ENCODE results near the gene NEO1.
"Not testable (repeated sequence)": the region's sequence is repeated elsewhere in the genome, so short reads cannot be mapped to it uniquely, and the experiment has no call there.

NEO1 gene

DNA sequence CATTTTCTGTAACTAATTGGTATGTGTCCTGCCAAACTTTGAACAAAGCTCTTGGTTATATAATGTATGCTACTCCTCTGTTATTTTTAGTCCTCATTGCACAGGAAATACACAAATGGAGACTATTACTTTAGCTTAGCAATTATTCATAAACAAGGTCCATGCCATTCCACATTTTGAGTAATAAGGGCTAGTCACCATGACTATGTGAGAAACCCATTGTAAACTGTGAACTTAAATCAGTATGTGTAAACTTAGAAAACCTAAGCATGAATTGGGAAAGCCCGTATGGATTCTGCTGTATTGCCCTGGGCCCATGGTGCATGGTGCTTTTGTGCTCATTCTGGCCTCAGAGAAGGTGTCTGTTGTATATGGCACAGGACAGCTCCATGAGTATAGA, 216.2 kb downstream of the NEO1 start:
- no peak for DNase-seq (ENCODE audit: low read depth)

DNA sequence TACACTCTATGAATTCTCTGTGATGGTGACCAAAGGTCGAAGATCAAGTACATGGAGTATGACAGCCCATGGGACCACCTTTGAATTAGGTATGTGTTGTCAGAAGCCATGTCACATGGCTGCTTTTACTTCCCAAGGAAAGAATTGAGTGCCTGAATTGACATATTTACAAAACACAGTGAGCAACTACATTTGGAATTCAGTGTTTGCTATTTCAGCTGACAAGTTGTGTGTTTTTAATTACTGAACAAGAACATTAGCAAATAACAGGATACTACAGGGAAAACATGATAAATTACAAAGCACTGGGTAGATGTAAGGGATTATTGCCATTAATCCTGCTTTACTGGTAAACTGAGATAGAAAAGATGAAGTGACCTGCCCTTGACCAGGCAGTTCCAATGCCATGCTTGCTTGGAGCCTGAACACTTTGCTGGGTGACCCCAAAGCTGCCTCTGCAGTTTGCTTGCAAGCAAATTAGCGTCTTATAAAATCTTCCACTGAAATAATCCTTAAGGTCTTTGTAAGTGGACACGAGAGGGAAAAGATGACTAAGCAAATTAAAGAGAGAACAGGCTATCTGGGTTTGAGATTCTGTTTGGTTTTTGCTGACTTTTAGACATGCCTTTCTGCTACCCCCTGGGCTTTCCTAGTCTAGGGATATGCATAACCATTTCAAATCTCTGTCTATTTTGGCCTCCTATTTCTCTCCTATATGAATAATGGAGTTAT, 218.3 kb downstream of the NEO1 start:
- DNase-seq (ENCODE audit: low read depth) = no peak

DNA sequence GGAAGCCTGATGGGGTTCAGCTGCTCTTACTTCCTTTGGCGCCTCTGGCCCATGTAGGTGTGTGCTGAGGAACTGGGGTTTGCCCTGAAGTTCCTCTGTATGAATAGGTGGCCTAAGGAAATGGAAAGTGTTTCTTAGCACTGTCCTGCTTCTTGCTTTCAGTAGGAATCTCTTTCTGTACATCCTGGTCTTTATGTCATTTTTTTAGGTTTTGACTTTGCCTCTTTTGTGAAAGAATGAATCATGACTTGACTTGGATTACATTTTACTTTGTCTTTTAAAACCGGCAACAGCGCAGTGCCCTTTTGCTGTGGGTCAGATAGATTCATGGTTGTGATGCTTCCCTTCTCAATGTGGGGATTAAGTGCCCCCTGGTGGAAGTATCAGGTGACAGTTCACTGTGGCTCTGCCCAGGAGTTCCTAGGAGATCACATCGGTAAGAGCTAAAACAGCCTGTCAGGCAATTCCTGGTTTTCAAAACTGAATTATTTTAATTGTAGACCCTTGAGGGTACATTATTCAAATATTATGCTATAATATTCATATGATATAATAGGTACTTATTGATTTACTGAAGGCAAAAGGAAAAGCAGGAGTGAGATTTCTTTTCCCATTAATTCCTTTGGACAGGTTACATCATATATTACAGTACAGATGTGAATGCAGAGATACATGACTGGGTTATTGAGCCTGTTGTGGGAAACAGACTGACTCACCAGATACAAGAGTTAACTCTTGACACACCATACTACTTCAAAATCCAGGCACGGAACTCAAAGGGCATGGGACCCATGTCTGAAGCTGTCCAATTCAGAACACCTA, 221.1 kb downstream of the NEO1 start:
- DNase-seq (ENCODE audit: low read depth) = no peak

DNA sequence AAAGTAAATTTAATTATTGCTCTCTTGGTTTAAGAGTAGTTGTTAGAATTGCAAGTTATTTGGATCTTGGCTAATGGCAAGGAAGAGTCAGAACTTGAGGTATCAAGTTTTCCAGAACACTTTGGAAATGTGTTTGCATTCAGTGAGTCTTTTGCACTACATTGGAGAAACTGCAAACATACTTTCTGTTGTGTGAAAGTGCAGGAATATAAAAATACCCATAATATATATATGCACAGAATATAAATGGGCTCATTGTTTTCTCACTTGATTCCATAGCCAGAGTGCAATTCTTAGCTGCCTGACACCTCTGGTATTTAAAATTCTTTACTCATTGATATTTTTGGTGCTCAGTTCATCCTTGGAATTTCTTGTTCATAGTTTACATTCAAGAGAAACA, 223.6 kb downstream of the NEO1 start:
- DNase-seq (ENCODE audit: low read depth) = no peak

DNA sequence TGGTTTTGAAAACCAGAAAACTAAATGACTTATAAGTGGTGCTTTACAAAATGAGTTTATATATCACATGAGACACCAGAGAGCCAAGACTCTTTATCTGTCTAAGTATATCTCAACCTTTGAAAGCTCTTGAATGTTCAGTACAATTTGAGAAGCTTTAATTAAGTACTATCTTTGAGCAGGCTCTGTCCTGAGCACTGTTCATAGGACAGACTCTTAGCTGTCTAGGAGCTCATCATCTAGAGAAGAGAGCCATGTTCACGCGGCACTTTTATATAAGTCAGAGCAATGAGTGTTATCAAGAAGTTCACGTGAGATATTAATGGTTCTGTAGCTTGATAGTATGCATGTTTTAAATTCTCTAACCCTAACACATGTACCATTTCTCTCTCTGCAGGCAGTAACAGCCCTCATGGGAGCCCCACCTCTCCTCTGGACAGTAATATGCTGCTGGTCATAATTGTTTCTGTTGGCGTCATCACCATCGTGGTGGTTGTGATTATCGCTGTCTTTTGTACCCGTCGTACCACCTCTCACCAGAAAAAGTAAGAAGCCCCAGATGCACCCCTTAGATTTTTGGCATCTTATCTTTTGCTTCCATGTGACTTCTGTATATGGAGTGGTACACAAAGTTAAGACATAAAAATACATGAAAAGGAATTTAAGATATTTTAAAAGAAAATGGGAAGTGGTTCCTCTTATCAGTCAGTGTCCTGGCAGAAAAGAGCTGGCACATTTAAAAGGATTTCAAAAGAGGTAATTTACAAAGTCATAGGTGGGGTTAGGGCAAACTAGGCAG, 230.5 kb downstream of the NEO1 start:
- DNase-seq (ENCODE audit: low read depth) = no peak

DNA sequence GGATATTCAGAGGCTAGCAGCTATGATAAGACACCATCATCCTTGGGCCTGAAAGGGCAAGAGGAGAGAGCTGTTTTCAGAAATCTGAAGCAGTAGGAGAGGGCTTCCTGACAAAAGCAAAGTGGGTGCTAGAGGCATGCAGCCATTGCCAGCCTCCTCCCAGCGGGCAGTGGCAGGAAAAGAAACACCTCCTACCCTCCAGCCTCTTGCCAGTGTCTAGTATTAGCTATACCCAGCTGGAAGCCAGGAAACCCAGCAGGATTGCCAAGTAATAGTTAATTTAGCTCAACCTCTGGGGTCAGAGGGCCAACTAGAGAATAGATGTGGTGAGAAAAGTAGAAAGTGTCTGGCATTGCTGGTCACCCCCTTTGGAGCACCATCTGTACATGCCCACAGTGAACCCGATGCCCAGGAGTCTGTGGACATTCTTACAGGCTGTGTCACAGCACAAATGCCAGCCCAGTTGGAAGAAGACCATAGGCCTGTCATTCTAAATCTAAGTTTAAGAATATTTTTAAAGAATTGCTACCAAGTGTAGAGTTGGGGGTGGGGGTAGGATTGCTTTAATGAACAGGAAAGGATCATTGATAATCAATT, 231.2 kb downstream of the NEO1 start:
- no peak for DNase-seq (ENCODE audit: low read depth)

DNA sequence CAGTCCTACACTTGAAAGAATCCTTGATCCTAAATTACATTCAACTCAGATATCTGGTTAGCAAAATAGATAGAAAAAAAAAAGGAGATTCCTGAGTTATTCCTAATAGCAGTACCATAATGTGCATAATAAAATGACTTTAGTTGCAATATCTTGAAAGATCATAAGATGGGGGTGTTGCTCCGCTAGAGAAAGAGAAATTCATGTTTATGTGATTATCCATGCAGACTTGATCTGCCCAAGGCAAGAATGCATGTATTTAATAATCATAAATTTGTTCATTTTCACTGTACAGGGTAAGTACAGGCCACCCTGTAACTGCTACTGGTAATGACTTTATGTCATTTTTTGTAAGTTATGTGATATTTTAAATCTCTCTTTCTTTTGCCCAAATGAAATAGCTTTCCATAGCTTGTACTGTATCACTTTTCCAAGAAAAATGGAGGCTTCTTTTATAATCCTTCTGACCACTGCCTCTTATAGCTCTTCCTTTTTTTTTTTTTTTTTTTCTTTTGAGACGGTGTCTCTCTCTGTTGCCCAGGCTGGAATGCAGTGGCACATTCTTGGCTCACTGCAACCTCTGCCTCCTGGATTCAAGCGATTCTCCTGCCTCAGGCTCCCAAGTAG, 231.9 kb downstream of the NEO1 start:
- no peak for DNase-seq (ENCODE audit: low read depth)

DNA sequence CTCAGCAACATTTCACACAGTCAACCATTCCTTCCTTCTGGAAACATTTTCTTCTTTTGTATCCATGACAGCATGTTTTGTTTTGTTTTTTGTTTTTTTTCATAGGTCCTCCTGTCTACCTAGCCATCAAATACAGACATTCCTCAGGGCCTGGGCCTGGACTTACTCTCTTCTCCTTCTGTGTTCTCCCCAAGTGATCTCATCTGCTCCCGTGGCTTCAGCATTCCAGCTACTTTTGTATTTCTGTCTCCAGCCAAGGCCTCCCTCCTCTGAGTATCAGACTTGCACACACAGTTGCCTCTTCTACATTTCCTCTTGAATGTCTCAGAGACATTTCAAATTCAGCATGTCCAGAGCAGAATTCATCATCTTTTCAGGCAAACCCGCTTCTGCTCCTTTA, 234.0 kb downstream of the NEO1 start:
- DNase-seq (ENCODE audit: low read depth) = no peak

DNA sequence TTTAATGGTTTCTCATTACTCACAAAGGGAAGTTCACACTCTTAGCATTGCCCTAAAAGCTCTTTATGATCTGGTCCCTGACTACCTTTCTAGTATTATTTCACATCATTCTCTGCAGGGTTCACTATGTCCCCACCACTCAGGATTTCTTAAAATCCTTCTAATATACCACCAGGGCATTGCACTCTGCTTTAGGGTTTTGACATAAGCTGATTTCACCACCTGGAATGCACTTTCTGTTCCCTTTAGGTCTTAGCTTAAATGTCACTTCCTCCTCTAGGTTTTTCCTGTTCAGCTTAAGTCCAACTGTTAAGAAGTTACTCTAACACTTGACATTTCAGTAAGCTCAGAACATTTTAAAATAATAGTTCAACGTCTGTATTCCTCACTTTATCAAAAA, 234.8 kb downstream of the NEO1 start:
- DNase-seq (ENCODE audit: low read depth) = no peak

DNA sequence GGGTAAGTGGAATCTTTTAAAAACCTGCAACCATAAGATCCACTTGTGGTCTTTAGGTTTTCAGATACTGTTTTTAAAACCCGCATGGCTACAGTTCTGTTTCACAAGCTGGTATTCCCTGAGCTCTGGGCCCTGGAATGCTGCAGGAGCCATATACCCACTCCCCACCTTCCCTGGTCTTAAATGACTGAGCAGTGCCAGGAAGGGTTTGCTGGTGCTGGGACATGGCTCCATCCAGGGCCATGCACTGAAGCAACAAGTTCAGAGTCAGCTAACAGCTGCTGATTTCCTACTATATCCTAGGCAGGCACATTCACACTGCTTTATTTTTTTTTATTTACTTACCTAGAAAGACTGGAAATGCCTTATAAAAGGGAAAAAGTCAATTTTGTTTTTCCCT, 239.2 kb downstream of the NEO1 start:
- DNase-seq (ENCODE audit: low read depth) = no peak

DNA sequence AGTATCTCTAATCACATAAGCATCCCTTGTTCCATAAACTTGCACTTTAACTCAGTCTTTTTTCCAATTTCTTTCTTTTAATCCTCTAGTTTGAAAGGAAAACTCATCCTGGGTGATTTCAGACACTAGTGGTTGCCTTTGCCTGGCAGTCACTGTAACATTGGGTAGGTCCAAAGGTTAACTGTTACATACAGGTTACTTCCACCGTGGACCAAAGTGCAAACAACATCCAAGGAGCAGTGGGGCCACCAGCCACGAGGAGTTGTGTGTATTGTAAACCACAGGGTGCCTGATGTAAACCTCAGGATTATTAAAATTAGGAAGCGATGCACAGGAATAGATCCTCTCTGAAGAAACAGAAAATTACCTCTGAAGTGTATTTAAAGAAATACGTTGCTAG, 241.5 kb downstream of the NEO1 start:
- DNase-seq (ENCODE audit: low read depth) = no peak

DNA sequence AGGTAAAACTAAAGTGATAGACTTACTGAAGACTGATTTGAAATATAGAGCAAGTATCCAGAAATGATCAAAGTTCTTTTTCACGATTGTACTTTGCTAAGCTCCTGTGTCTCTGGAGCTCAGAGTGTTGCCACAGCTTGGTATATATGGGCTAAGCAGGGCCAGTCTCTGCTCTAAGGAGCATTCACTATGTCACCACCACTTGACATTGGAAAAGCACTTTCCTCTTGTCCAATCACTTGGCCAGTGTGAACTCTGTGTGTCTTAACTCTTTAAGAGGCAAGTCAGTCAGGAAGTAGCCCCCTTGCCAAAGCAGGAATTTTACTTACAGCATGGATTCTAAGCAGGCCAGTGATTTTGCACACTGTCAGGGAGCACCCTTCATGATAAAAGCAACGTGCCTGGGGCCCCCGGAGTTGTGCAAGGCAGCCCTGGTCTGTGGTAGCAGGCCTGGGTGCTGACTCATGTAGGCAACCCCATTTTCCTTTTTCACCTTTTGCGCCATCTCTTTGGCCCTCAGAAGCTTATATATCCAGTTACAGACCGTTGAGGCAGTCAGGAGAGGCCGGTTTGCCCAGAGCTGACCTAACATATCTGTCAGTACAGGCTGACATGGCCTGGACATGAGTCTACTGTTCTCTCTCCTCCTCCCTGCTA, 243.5 kb downstream of the NEO1 start:
- DNase-seq (ENCODE audit: low read depth) = no peak

DNA sequence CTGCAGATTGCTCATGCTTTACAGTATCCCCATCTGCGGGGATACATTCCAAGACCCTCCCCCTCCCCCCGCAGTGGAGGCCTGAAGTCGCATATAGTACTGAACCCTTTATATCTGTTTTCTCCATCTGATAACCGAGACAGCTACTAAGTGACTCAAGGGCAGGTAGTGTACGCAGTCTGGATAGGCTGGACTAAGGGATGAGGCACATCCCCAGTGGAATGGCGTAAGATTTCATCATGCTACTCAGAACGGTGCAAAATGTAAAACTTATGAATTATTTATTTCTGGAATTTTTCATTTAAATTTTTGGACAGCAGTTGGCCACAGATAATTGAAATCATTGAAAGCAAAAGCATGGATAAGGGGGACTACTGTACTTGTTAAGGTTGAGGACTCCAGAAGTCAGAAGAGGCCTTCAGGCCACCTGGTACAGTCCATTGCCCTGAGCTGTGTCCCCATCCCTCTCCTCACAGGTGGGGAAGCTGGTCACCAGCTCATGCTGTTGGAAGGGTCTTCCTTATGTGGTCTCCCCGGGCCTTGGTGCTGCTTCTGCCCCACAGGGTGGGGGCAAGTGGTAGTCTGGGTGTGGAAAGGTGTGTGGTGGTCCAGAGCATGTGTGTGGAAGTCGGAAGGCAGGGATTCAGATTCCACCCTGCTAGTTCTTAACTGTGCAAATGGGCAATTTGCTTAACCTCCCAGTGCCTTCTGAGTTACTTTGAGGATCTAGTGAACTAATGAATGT, 244.5 kb downstream of the NEO1 start:
- DNase-seq (ENCODE audit: low read depth) = no peak

DNA sequence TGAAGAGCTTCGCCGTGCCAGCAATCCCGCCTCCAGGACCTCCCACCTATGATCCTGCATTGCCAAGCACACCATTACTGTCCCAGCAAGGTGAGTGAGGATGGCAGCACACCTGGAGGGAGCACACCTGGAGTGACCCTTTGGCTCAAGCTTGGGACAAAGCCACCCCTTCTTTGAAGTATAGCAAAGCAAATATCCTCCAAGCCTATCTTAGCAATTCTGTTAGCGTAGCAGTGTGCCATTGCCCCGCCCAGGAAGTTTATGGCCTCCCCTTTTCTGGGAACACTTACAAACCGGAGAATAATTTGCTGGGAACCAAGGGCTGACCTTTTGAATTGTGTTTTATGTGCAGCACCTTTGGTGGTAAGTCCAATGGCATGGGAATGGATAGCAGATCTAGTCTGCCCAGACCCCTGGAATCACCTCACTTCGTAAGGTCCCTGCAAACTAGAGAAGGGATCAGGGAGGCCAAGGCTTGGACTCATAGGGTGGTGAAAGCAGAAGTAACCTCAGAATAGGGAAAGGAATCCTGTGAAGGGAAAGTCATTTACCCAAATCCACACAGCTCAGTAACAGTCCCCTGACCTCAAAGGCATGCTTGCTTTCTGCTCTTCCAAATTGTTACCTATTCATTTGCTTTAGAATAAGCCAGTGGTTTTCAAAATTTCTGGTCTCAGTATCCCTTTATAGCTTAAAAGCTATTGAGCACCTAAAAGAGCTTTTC, 246.4 kb downstream of the NEO1 start:
- DNase-seq (ENCODE audit: low read depth) = no peak

DNA sequence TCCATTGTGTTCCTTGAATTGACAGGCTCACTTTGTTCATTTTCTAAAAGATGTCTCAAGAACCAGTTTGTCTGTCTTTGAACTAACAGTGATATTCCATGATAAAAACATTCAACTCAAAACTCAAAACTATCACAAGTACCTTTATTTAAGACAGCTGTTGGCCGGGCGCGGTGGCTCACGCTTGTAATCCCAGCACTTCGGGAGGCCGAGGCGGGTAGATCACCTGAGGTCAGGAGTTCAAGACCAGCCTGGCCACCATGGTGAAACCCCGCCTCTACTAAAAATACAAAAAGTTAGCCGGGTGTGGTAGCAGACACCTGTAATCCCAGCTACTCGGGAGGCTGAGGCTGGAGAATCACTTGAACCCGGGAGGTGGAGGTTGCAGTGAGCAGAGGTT, 248.0 kb downstream of the NEO1 start:
- DNase-seq (ENCODE audit: low read depth) = not testable (repeated sequence)

DNA sequence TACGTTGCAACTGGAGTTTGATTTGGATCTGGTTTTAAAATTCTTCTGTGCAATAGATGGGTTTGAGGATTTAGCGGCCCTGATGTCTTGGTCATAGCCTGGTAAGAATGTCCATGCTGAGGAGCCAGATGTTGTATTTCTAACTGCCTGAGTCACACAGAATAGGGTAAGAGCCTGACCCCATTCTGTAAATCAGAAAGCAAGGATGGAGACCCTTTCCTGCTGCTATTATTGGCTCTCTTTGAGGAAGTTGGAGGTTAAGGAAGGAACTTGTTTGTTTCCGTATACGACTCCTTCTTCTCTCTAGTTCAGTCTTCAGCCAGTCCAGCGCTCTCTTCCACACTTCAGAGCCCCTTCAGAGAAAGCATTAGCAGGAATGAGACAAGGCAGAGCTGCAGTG, 251.4 kb downstream of the NEO1 start:
- no peak for DNase-seq (ENCODE audit: low read depth)

DNA sequence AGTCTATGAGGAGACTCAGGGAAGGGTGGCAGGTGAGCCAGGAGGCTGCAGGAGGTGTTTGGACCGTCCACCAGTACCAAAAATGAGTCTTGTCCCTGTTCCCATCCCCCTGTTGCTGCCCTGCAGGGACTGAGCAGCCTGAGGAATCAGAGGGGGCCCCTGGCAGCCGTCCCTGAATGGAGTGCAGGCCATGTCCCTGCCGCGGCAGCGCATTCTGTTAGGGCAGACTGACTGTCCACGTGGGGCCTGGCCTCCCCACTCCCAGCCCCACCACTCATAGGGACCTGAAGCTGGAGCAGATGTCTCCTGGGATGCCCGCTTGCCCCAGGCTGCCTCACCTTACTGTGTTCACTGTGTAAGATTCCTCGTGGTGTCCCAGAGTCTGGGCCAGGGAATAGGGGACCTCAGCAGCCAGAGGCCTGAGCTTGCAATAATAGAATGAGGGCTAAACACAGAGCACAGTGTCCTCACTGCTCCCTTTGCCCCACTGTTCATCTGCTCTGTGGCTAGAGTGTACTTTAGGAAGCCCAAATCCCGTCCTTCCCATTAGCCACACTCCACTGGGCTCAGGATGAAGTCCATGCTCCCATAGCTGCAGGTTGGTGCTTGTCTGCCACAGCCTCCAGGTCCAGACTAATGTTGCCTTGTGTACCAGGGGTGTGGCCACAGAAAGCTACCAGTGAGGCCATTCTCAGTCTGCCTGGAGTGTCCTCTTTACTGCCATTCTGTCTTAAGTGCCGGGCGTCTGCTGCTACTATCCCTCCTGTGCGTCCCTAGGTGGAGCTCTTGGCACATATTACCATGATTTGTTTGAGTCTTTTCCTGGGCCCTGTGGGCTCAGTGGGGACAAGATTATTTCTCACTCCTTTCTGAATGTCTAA, 253.3 kb downstream of the NEO1 start:
- DNase-seq (ENCODE audit: low read depth) = no peak

DNA sequence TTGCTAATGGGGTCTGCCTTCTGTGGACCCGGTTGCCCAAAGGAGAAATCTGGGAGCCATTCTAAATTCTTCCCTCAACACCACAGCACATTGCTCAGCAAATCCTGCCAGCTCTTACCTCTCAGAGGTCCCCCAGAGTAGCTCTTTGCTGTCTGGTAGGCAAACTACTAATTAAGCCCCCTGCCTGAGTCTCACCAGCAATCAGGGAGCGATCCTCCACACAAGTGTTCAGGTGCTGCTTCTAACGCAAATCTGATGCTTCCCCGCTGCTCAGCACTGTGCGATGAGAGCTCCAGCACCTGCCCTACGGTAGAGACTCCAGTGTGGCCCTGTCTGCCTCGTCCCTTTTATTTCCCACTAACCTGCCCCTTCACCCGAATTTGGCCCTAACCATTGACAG, 256.0 kb downstream of the NEO1 start:
- no peak for DNase-seq (ENCODE audit: low read depth)

DNA sequence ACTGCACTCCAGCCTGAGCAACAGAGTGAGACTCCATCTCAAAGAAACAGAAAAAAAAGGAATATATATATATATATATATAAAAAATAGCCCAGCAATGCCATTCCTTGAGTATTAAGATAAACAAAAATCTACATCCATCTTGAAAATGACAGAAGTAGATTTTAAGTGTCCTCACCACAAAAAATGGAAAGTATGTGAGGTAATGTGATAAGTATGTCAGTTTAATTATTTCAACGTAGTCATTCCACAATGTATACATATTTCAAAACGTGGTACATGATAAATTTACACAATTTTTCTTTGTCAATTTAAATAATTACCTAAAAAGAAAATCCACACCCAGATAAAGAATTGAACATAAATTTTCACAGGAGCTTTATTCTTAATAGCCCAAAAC, 261.6 kb downstream of the NEO1 start:
- DNase-seq (ENCODE audit: low read depth) = no peak

All from stimulated activated CD8-positive, alpha-beta memory T cell treated with anti-CD3 and anti-CD28 coated beads, Interleukin-4, amount 100 ng/mL, for 24 hours (primary cell).